Glutamatergic neuron (in vitro differentiated cells): ENCODE results near the gene ABO. TPM values are rescaled to one million over a fixed set of nuclear protein-coding genes. Genes with fewer than 3 reads are reported as not detected.
A peak's percentile ranks its signal among the peaks of the same experiment; 100 is the strongest.
"Not testable (repeated sequence)": the region's sequence is repeated elsewhere in the genome, so short reads cannot be mapped to it uniquely, and the experiment has no call there.

Experiments used
- DNase-seq: peaks from one replicate; pipeline ENCODE4 v3.0.0; 2022
- H3K27ac Mint-ChIP-seq: one replicate; pipeline ENCODE4 v1.8.0; 2020; ENCODE audit warnings: mild to moderate bottlenecking, mixed read lengths, inconsistent platforms; ENCODE audit not compliant: unreplicated experiment
- H3K27me3 Mint-ChIP-seq: one replicate; pipeline ENCODE4 v1.8.0; 2020; ENCODE audit warnings: mild to moderate bottlenecking, moderate library complexity, mixed read lengths, inconsistent platforms; ENCODE audit not compliant: unreplicated experiment
- H3K36me3 Mint-ChIP-seq: one replicate; pipeline ENCODE4 v1.8.0; 2020; ENCODE audit warnings: mild to moderate bottlenecking, mixed read lengths, inconsistent platforms; ENCODE audit not compliant: unreplicated experiment
- H3K4me1 Mint-ChIP-seq: one replicate; pipeline ENCODE4 v1.8.0; 2020; ENCODE audit warnings: mild to moderate bottlenecking, low read depth, mixed read lengths, inconsistent platforms; ENCODE audit not compliant: unreplicated experiment
- H3K4me3 Mint-ChIP-seq: one replicate; pipeline ENCODE4 v1.8.0; 2020; ENCODE audit warnings: mild to moderate bottlenecking, mixed read lengths, inconsistent platforms; ENCODE audit not compliant: unreplicated experiment
- H3K9me3 Mint-ChIP-seq: one replicate; pipeline ENCODE4 v1.8.0; 2020; ENCODE audit warnings: mild to moderate bottlenecking, moderate library complexity, mixed read lengths, inconsistent platforms; ENCODE audit not compliant: unreplicated experiment
- CTCF ChIP-seq: fragments of 200-600 bp; sonication (generic); IDR thresholded peaks from one replicate; pipeline ENCODE4 v1.5.0; 2021; ENCODE audit not compliant: partially characterized antibody, unreplicated experiment
- total RNA-seq: library from RNA; stranded (reverse); fragmentation: NEBNext Ultra II Directional; extraction: Animal tissue kit (Norgen Biotek cat#: 25700); gene quantifications from one replicate; pipeline ENCODE4 v1.2.1, GENCODE V29; 2021; ENCODE audit not compliant: unreplicated experiment

ABO gene
- total RNA-seq, 1 donor from 2014 or later = not detected

DNA sequence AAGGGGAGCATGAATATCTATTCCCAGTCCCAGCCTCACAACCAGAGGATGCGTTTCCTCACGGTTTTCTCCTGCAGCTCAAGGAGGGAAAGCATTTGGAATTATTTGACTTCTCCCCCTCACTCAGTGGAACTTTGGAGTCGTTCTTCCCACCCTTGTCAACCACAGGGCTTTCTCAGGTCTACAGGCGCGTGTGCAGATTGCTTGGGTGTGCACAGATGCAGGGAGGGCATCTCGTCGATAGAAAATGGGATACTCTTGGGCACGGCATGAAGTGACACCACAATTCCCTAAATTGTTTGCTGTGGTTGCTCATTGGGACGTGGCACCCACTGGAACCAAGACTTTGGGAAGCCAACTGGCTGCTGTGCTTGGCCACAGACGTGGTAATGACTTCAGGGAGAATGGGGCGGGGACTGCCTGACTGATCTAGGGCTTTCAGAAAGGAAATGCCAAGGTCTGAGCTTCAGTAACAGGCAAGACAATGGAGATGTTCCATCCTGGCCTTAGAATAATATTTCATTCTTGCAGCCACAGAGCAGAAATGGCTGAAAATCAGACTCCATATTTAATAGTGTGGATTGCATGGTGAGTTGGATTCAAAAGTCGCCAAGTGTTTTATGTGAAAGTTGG lies 53.7 kb downstream of the ABO start:
- Mint-ChIP-seq H3K4me3 (no peak overlapping the region), H3K27ac (no peak overlapping the region), H3K9me3 (peaks cover 8% of the 10 kb centered on the region), H3K36me3 (peaks cover 6% of the 10 kb centered on the region), H3K4me1 (peaks cover 10% of the 10 kb centered on the region), H3K27me3 (peaks cover 2% of the 10 kb centered on the region)
- DNase-seq = no peak
- no peak for TF ChIP-seq CTCF

DNA sequence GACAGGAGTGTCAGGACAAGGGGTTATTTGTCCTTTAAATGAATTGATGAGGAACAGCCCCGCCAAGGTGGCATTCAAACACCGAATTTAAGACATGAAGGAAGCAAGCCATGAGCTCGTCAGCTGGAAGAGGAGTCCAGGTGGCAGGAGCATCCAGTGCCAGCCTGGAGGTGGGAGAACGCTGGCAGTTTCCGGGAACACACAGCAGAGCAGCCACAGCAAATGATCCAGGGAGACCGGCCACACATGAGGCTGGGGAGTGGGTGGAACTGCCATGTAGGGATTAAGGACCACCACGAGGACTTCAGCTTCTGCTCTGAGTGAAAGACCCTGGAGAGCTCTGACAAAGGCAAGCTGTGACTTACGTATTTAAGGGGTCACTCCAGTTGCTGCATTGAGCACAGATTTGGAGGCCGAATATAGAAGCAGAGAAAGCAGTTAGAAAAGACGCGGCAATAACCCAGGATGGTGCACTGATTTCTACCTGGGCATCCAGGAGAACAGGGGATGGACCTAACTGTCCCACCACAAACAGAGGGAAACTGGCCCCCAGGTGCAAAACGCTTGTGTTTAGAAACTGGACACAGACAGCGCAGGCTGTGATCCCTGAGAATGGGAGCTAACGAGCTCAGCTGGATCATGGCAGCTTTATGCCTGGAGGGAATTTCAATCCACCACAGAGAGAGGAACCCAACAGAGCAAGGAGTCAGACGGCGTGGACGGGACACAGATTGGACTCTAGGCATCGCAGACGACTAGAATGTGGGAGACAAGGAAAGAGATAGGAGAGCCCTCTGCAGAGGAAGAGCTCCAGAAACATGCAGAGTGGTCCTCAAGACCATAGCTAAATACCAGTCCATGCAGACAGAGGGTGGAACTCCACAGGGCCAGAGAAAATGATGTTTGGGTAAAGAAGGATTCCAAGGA lies 56.7 kb downstream of the ABO start:
- H3K9me3 Mint-ChIP-seq, H3K27ac Mint-ChIP-seq, H3K27me3 Mint-ChIP-seq, H3K36me3 Mint-ChIP-seq, DNase-seq, H3K4me1 Mint-ChIP-seq: not testable (repeated sequence)
- H3K4me3 Mint-ChIP-seq = peak overlapping the region; percentile 2

DNA sequence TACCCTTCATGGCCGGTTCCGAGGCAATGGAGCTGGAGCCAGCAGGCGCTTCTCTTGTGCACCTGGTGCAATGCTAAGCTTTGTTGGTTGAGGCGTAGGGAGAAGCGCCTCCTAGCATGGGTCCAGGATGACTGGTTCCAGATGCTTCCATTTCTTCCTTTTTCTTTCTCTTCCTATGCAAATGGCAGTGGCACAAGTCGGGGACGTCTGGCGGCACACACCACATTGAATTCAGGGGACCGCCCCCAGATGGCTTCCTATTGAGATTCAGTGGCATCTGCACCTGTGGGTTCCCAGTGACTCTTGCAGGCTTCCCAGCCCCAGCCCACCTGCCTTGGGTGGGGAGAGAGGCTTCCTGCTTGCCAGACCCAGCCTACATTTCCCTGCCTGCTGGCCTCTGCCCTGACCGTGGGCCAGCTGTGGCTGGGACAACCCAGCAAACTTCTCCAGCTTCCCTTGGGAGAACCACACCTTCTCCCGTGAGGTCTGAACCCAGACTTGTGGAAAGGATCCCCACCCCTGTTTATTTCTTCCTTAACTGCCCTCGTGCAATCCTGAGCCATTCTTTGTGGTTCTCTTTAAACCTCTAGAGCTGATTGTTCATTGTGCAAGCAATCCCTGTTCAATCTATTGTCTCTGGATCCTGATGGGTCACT lies 57.5 kb downstream of the ABO start:
- H3K36me3 Mint-ChIP-seq, DNase-seq, H3K27ac Mint-ChIP-seq, H3K27me3 Mint-ChIP-seq, H3K4me1 Mint-ChIP-seq, H3K9me3 Mint-ChIP-seq, H3K4me3 Mint-ChIP-seq: not testable (repeated sequence)

GRCh38 chr9:133214276-133214675 lies 60.7 kb downstream of the ABO start:
- not testable (repeated sequence) for H3K27ac Mint-ChIP-seq, H3K4me3 Mint-ChIP-seq, H3K27me3 Mint-ChIP-seq, H3K4me1 Mint-ChIP-seq, DNase-seq
- Mint-ChIP-seq H3K36me3 (peaks cover 13% of the 10 kb centered on the region), H3K9me3 (peaks cover 14% of the 10 kb centered on the region)

DNA sequence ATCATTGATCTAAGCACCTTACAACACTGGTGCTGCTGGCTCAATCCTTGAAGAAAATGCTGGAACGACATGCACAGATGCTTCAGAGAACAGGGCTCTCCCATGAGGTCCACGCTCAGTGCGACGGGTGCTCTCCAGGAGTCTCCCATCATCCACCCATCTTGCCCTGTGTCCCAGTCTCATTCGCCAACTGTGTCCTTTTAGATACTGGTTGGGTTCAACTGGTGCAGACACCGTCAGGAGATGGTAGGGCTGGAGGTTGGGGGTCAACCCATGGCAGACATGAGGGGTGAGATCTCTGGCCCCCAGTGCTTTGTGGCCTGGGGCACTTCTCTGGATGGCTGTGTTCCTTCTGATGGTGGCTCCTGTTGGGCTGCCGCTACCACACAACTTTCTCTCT lies 64.4 kb downstream of the ABO start:
- DNase-seq = no peak
- no peak overlapping the region for H3K4me3 Mint-ChIP-seq
- no peak overlapping the region for H3K27ac Mint-ChIP-seq
- peaks cover 7% of the 10 kb centered on the region for H3K36me3 Mint-ChIP-seq
- no peak for TF ChIP-seq CTCF
- H3K4me1 Mint-ChIP-seq = no peaks in the 10 kb centered on the region
- no peaks in the 10 kb centered on the region for H3K27me3 Mint-ChIP-seq
- peaks cover 9% of the 10 kb centered on the region for H3K9me3 Mint-ChIP-seq

- peaks cover 9% of the 10 kb centered on the region for H3K9me3 Mint-ChIP-seq
- no peak overlapping the region for H3K27ac Mint-ChIP-seq
- no peak overlapping the region for H3K4me3 Mint-ChIP-seq
- H3K27me3 Mint-ChIP-seq = no peaks in the 10 kb centered on the region
- TF ChIP-seq CTCF = no peak
- H3K36me3 Mint-ChIP-seq = peaks cover 7% of the 10 kb centered on the region
- H3K4me1 Mint-ChIP-seq = no peaks in the 10 kb centered on the region
- DNase-seq = no peak
Observed at GRCh38 chr9:133210202-133210532, 64.8 kb downstream of the ABO start.

GRCh38 chr9:133209327-133210201 lies 65.4 kb downstream of the ABO start:
- not testable (repeated sequence) for H3K36me3 Mint-ChIP-seq, H3K9me3 Mint-ChIP-seq, H3K27me3 Mint-ChIP-seq, DNase-seq, H3K4me1 Mint-ChIP-seq, H3K4me3 Mint-ChIP-seq, H3K27ac Mint-ChIP-seq

GRCh38 chr9:133208880-133209300 lies 66.1 kb downstream of the ABO start, which contains the start of gene OBP2B:
Gene OBP2B (minus strand): TSS chr9:133209250. CDS start chr9:133209199, 51 bp downstream.
- not testable (repeated sequence) for H3K27me3 Mint-ChIP-seq, H3K36me3 Mint-ChIP-seq, H3K4me1 Mint-ChIP-seq, DNase-seq, H3K4me3 Mint-ChIP-seq, H3K27ac Mint-ChIP-seq
- H3K9me3 Mint-ChIP-seq = peaks cover 10% of the 10 kb centered on the region
